Measurements from ENCODE around the gene SERPINB8. TPM values are rescaled to one million over a fixed set of nuclear protein-coding genes. Genes with fewer than 3 reads are reported as not detected.

Gene SERPINB8
- total RNA-seq, 1 donor from 2014 or later: 0.34 TPM

DNA sequence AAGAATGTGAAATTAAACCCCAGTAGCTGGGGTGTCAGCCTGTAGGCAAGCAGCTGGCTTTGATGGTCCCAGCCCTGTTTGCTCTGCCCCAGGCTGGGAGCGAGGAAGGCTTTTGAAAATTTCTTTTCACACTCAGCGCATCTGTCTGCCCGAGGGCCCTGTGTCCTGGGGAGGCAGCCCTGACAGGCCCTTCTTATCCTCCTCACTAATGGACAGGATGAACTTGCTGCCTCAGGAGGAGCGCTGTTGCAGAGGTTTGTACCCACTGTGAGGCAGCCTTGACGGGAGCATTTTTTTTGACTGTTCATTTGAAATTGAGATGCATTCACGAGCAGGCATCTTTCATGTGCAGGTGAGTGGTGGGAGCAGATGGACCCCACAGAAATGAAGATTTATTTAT is 62.4 kb downstream of the SERPINB8 start:
- H3K9ac ChIP-seq: no peak overlapping the region
- TF ChIP-seq, protein P1, sequence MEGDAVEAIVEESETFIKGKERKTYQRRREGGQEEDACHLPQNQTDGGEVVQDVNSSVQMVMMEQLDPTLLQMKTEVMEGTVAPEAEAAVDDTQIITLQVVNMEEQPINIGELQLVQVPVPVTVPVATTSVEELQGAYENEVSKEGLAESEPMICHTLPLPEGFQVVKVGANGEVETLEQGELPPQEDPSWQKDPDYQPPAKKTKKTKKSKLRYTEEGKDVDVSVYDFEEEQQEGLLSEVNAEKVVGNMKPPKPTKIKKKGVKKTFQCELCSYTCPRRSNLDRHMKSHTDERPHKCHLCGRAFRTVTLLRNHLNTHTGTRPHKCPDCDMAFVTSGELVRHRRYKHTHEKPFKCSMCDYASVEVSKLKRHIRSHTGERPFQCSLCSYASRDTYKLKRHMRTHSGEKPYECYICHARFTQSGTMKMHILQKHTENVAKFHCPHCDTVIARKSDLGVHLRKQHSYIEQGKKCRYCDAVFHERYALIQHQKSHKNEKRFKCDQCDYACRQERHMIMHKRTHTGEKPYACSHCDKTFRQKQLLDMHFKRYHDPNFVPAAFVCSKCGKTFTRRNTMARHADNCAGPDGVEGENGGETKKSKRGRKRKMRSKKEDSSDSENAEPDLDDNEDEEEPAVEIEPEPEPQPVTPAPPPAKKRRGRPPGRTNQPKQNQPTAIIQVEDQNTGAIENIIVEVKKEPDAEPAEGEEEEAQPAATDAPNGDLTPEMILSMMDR (IDR thresholded peaks at IDR 0.05): no peak
- TF ChIP-seq EZH2phosphoT487 (IDR thresholded peaks at IDR 0.05) (no peak), EZH2 (IDR thresholded peaks at IDR 0.05) (no peak)
- H3K4me1 ChIP-seq: no peaks in the 10 kb centered on the region
- H3K36me3 ChIP-seq: no peaks in the 10 kb centered on the region
- no peaks in the 10 kb centered on the region for H3K79me2 ChIP-seq (ENCODE audit: low read depth)
- H2AFZ ChIP-seq (replicated peaks): no peak overlapping the region
- H4K20me1 ChIP-seq (ENCODE audit: low read depth): no peaks in the 10 kb centered on the region
- H3K9me3 ChIP-seq (ENCODE audit: low read depth): no peaks in the 10 kb centered on the region
- Mint-ChIP-seq H3K9me3 (peaks cover 4% of the 10 kb centered on the region), H3K4me3 (no peak overlapping the region), H3K27me3 (ENCODE audit: insufficient read depth, low read depth) (no peaks in the 10 kb centered on the region), H3K27ac (no peak overlapping the region), H3K4me1 (peaks cover 4% of the 10 kb centered on the region), H3K36me3 (no peaks in the 10 kb centered on the region)
- no peaks in the 10 kb centered on the region for H3K27me3 ChIP-seq
- no peaks in the 10 kb centered on the region for H3F3A ChIP-seq (ENCODE audit: low read depth)
- no peak overlapping the region for H3K4me3 ChIP-seq
- H3K4me2 ChIP-seq: no peak overlapping the region
- DNase-seq (ENCODE audit: low spot score): no peak
- no peak overlapping the region for H3K27ac ChIP-seq

DNA sequence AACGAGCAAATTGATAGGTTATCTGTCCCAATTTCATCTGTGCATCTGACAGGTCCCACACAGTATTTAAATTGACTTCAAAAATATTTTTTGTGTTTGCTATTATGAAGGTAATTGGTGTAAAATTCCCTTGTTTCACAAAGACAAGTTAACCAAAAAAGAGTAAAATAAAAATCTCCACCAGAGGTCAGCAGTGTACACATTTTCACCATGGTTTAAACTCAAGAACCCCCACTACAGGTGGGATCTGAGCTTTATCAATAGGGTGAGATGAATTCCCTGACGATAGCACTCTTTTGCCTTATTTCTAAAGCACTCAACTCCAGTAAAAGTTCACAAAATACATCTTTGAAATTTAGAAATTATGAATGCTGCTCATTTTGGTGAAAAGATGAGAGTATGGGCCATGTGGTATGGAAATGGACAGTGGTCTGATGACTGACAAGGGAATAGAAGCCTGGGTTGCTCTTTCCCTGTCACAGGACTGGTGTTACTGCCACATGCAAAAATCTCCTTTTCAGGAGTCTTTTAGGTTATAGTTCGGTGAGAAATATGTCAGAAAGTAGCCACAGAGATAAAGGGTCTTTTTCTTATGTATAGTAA is 68.0 kb downstream of the SERPINB8 start:
- H2AFZ ChIP-seq (replicated peaks): peak overlapping the region; percentile 40
- peaks cover 6% of the 10 kb centered on the region for H3K9me3 Mint-ChIP-seq
- no peaks in the 10 kb centered on the region for H3K36me3 Mint-ChIP-seq
- peak; percentile 62 for DNase-seq (ENCODE audit: low spot score)
- no peaks in the 10 kb centered on the region for H3K27me3 Mint-ChIP-seq (ENCODE audit: insufficient read depth, low read depth)
- no peaks in the 10 kb centered on the region for H4K20me1 ChIP-seq (ENCODE audit: low read depth)
- no peaks in the 10 kb centered on the region for H3F3A ChIP-seq (ENCODE audit: low read depth)
- no peaks in the 10 kb centered on the region for H3K9me3 ChIP-seq (ENCODE audit: low read depth)
- H3K4me3 Mint-ChIP-seq: no peak overlapping the region
- no peaks in the 10 kb centered on the region for H3K4me1 Mint-ChIP-seq
- no peak overlapping the region for H3K27ac Mint-ChIP-seq
- no peak overlapping the region for H3K4me3 ChIP-seq
- no peak overlapping the region for H3K27ac ChIP-seq
- H3K4me2 ChIP-seq: no peak overlapping the region
- H3K79me2 ChIP-seq (ENCODE audit: low read depth): no peaks in the 10 kb centered on the region
- H3K27me3 ChIP-seq: no peaks in the 10 kb centered on the region
- no peak overlapping the region for H3K9ac ChIP-seq
- H3K4me1 ChIP-seq: no peaks in the 10 kb centered on the region
- TF ChIP-seq, protein P1 (IDR thresholded peaks at IDR 0.05): peak; percentile 76
- no peak for TF ChIP-seq EZH2phosphoT487 (IDR thresholded peaks at IDR 0.05)
- H3K36me3 ChIP-seq: no peaks in the 10 kb centered on the region

Other genes with a start within 250 kb of the SERPINB8 start
- not detected in 2 replicates for gene SERPINB7, start 194.7 kb upstream of the SERPINB8 start, total RNA-seq (ENCODE audit: low replicate concordance)
- gene SERPINB2, start 82.4 kb upstream of the SERPINB8 start, total RNA-seq (ENCODE audit: low replicate concordance): not detected in 2 replicates
- gene SERPINB10, start 62.1 kb upstream of the SERPINB8 start, total RNA-seq (ENCODE audit: low replicate concordance): not detected in 2 replicates
- gene HMSD, start 20.8 kb upstream of the SERPINB8 start, total RNA-seq (ENCODE audit: low replicate concordance): 0.19 and 0.88 TPM in 2 replicates
- gene LINC00305, start 179.0 kb downstream of the SERPINB8 start, total RNA-seq (ENCODE audit: low replicate concordance): not detected in 2 replicates